CD1c-positive myeloid dendritic cell (primary cell): Measurements from ENCODE around the gene HIVEP3.

Source experiments
- DNase-seq: peaks from one replicate; pipeline ENCODE4 v3.0.0-alpha.2; 2016; ENCODE audit errors: extremely low spot score

Gene HIVEP3

DNA sequence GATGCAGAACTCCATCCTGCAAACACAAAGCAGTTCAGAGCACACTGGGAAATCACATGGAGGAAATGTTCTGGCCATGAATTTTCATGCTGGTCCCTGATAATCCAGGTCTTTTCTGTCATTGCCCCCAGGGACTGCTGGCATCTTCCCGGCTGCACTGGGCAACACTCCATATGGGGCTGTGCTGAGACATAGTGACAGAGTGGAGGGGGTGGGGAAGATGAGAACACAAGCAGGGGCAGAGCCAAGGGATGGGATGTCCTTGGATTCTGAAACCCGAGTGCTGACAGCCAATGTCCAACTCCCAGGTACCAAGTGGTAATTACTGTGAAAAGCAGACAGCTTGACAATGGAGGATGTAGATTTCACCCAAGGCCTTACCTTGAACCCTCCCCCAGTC is 185.7 kb downstream of the HIVEP3 start:
- no peak for DNase-seq

- DNase-seq: no peak
Measured at GRCh38 chr1:41731516-41732030, 187.1 kb downstream of the HIVEP3 start.

DNA sequence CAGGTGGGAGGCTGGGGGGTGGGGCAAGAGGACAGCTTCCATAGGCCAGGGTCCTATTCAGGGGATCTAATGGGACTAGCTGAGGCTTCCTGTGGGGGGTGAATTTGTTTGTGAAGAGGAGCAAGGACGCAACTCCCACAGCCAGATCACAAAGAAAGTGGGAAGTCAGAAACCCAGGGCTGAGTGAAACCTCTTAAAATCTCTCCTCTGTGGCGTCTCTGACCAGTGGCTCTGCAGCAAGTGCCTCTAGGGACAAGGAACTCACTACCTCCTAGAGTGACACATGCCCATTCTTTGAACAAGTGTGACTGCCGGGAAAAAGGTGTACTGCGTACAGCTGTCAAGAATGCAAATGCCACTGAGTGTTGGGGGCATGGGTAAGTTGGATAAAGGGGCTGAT is 187.9 kb downstream of the HIVEP3 start:
- peak; percentile 66 for DNase-seq

GRCh38 chr1:41728403-41729202 is 190.1 kb downstream of the HIVEP3 start:
- DNase-seq: peak; percentile 89

DNA sequence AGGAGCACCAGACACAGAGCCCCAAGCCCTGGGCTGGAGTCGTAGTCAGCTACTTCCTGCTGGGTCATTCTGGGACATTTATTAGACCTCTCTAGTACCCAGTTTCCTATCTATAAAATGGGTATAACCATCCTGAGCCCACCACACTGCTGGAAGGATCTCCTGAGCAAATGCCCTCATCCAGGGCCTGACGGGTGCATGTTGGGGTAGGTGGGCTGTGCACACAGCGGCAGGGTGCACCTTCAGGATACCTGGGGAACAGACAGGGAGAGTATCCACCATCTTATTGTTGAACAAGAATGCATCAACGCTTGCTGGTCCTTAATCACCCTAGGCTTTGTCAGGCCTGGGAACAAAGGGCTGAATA is 191.0 kb downstream of the HIVEP3 start:
- no peak for DNase-seq

DNA sequence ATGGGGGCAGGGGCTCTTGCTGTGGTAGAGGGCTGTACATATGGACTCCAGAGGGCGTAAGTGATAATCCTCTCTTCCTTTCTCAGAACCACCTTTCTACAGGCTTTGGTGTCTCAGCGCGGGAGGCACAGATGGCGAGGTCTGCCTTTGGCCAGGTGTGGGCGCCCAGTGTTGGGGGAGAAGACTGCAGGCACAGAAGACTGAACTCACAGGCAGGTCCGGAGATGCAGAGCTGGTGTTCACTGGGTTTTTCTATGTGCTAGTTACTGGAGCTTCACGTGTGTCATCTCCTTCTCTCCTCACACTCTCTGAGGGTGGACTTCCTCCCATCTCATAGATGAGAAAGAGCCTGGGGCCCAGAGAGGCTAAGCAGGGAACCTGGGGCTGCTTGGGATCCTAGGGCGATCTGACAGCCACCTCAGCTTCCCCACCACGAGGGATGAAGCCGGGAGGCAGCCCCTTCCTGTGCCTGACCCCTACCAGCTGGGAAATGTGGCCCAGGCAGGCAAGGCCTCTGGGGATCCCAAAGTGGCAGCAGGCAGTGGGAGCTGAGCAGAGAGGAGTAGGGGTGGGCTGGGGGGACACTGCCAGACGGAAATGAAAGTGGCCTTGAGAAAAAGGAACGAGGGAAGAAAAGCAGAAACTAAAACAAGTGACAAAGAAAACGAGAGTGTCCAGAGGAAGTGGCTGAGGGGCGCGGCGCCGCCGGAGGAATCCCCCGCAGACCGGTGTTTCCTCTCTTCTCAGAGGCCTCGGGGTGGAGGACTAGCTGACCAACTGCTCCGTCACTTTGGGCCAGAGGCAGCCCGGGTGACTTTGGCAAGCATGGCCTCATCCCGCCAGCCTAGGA is 191.6 kb downstream of the HIVEP3 start:
- DNase-seq: peak; percentile 95

- DNase-seq: no peak
Measured at GRCh38 chr1:41726292-41726691, 192.4 kb downstream of the HIVEP3 start.

- DNase-seq: peak; percentile 24
Measured at GRCh38 chr1:41724926-41725325, 193.8 kb downstream of the HIVEP3 start.

- no peak for DNase-seq
Measured at GRCh38 chr1:41724248-41724647, 194.5 kb downstream of the HIVEP3 start.

GRCh38 chr1:41723786-41724185 is 194.9 kb downstream of the HIVEP3 start:
- peak; percentile 38 for DNase-seq

- DNase-seq: no peak
Measured at GRCh38 chr1:41722184-41722583, 196.5 kb downstream of the HIVEP3 start.

- peak; percentile 37 for DNase-seq
Measured at GRCh38 chr1:41720861-41721410, 197.8 kb downstream of the HIVEP3 start.

- DNase-seq: no peak
Measured at GRCh38 chr1:41719590-41719989, 199.1 kb downstream of the HIVEP3 start.

- DNase-seq: no peak
Measured at GRCh38 chr1:41719128-41719527, 199.6 kb downstream of the HIVEP3 start.

DNA sequence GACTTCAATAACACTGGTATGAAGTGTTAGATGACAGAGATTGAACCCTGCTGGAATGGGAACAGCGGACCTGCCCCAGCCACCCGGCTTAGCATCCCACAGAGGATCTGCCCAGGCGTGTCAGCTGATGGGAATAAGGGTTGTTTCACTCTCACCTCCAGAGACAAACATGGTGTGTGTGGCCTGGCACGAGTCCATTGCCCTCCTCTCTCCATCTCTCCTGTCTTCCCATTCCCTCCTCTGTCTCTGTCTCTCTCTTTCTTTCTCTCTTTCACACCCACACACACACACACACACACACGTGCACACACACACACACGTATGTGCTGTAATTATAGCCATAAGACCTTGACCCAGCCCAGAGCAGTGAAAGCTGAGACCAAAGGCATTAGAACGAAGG is 200.2 kb downstream of the HIVEP3 start:
- DNase-seq: no peak

GRCh38 chr1:41716188-41717130 is 202.3 kb downstream of the HIVEP3 start:
- no peak for DNase-seq

DNA sequence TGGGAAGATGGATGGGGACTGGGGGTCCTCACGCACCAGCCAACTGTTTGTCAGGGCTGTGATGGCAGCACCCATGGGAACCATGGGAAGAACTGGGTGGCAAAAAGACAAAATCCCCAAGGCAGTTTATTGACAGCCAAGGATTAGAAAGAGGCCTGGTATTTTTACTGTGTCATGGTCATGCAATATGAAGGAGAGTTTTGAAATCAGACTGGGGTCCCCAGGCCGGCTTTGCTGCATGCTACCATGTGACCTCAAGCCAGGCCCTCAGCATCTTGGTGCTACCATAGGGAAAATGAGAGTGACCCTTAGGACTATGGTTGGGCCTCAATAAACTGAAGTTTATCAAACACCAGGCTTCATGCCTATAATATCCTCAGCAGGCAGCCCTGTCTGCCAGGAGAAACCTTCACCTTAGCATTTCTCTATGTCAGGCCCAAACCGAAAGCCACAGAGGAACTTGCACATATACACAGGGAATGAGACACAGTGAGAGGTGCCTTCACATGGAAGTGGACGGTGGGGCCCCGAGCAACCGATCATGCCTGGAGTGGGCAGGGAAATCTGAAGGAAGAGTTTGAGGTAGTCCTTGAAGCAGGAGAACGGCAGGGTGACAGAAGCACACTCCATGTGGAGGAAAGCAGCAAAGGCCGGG is 203.2 kb downstream of the HIVEP3 start:
- DNase-seq: peak; percentile 37

GRCh38 chr1:41714638-41715389 is 203.9 kb downstream of the HIVEP3 start:
- no peak for DNase-seq

DNA sequence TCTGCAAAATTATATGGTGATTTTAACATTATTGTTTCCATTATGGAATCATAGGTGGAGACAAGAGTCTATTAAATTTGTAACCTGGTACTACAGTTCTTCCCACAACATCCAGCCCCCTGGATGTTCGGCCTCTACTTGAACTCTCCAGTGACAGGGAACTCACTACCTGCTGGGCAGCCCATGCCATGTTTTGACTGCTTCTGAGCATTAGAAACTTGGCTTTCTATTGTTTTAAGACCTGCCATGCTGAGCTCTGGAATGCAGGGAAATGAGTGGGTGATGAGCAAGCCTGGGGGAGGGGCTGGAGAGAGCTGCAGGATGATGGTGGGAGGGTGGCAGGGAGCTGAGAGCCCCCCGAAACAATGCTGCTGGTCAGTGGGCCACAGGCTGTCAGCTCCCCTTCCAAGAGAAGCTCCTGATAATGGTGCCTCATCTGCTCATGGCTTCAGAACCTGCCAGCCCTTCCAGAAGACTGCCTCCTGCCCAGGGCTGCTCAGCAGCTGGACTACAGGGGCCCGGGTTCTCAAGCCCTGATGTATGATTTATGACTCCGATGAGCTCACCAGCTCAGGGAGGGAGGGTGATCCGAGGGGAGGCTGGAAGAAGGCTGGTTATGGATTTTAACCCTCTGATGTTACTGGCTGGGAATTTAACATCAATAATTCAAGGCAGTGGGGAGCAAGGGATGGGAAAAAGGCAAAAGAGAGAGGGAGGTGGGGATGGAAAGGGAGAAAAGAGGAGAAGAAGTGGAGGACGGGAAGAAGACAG is 205.0 kb downstream of the HIVEP3 start:
- no peak for DNase-seq
